Calu3 (cell line): ENCODE results near the gene PCDHA2. TPM values are rescaled to one million over a fixed set of nuclear protein-coding genes. Genes with fewer than 3 reads are reported as not detected.
"Not testable (repeated sequence)": the region's sequence is repeated elsewhere in the genome, so short reads cannot be mapped to it uniquely, and the experiment has no call there.

Experiments
- BruUV-seq: library from RNA; stranded (reverse); fragments of 400-500 nt; replicated peaks from 2 replicates; lab custom pipeline; 2021; lab: Mats Ljungman, UMichigan
- CTCF ChIA-PET: fragments of 300-600 bp; sonication (Branson Sonifier 250); formaldehyde crosslinking; loops from one replicate; lab custom pipeline; 2022; ENCODE audit warnings: antibody characterized with exemption; lab: Charles Lee
- DNase-seq: peaks from one replicate; pipeline ENCODE4 v3.0.0; 2022
- H3K27ac Mint-ChIP-seq: one replicate; pipeline ENCODE4 v1.8.0; 2022; ENCODE audit warnings: mixed read lengths; ENCODE audit not compliant: unreplicated experiment
- H3K27me3 Mint-ChIP-seq: one replicate; pipeline ENCODE4 v1.8.0; 2022; ENCODE audit warnings: mixed read lengths; ENCODE audit not compliant: unreplicated experiment
- H3K36me3 Mint-ChIP-seq: one replicate; pipeline ENCODE4 v1.8.0; 2022; ENCODE audit warnings: mild to moderate bottlenecking, moderate library complexity, mixed read lengths; ENCODE audit not compliant: insufficient read depth, unreplicated experiment
- H3K4me1 Mint-ChIP-seq: one replicate; pipeline ENCODE4 v1.8.0; 2022; ENCODE audit warnings: mild to moderate bottlenecking, low read depth, mixed read lengths; ENCODE audit not compliant: unreplicated experiment
- H3K4me3 Mint-ChIP-seq: one replicate; pipeline ENCODE4 v1.8.0; 2022; ENCODE audit warnings: mild to moderate bottlenecking, low read depth, moderate library complexity, mixed read lengths; ENCODE audit not compliant: unreplicated experiment
- H3K9me3 Mint-ChIP-seq: one replicate; pipeline ENCODE4 v1.8.0; 2022; ENCODE audit warnings: low read depth, mixed read lengths; ENCODE audit not compliant: unreplicated experiment
- CTCF ChIP-seq: fragments of 200-600 bp; IDR thresholded peaks from one replicate; pipeline ENCODE4 v1.8.0; 2022; ENCODE audit warnings: antibody characterized with exemption; ENCODE audit not compliant: unreplicated experiment
- intact Hi-C: fragments of 100-400 bp; cut with micrococcal nuclease; formaldehyde crosslinking; loops from one replicate; pipeline ENCODE4 v1.10.0; 2022; ENCODE audit not compliant: unreplicated experiment
- total RNA-seq: library from RNA; stranded (reverse); gene quantifications from 2 replicates; pipeline ENCODE4 v1.2.3, GENCODE V29; 2022

PCDHA2 gene
- total RNA-seq, 1 experiment from 2014 or later: 0.19 TPM

DNA sequence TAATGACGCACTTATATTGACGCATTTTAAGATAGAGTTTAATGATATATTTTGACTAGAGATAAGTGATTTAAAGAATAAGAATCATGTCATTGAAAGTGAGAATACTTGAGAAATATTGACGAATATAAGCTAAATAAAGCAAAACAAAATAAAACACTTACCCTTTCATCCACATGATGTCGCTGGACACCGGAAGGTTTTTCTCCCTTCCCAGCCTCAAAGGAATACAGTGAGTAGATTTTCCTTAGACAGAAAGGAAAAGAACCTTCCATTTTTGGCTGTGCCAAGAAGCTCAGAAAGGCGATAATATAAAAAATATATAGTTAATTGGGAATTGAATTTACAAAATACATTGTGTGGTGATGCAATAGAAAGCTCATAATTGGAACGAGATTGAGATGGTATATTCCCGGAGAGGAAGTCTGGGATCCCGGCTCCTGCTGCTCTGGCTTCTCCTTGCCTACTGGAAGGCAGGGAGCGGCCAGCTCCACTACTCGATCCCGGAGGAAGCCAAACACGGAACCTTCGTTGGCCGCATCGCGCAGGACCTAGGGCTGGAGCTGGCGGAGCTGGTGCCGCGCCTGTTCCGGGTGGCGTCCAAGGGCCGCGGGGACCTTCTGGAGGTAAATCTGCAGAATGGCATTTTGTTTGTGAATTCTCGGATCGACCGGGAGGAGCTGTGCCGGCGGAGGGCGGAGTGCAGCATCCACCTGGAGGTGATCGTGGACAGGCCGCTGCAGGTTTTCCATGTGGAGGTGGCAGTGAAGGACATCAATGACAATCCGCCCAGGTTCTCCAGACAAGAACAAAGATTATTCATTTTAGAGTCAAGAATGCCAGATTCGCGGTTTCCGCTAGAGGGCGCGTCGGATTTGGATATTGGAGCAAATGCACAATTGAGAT lies 27.0 kb downstream of the PCDHA2 start, which contains the start of gene PCDHA5:
TSS of gene PCDHA5 (plus strand) at position 239 of the 906 bp plus-strand sequence.
- no peak for DNase-seq
- BruUV-seq: no TSS peak
- H3K4me1 Mint-ChIP-seq: no peaks in the 10 kb centered on the region
- no peak within 1 kb of the TSS for H3K27ac Mint-ChIP-seq
- intact Hi-C loops: no loop called here
- no peaks in the 10 kb centered on the region for H3K36me3 Mint-ChIP-seq
- H3K4me3 Mint-ChIP-seq: no peak within 1 kb of the TSS
- H3K9me3 Mint-ChIP-seq: peaks cover 7% of the 10 kb centered on the region
- no peaks in the 10 kb centered on the region for H3K27me3 Mint-ChIP-seq
- CTCF ChIA-PET: no interaction called here
- TF ChIP-seq CTCF: no peak

- intact Hi-C loops: no loop called here
- H3K4me1 Mint-ChIP-seq: no peaks in the 10 kb centered on the region
- no peaks in the 10 kb centered on the region for H3K36me3 Mint-ChIP-seq
- CTCF ChIA-PET: no interaction called here
- no peak for TF ChIP-seq CTCF
- H3K9me3 Mint-ChIP-seq: peaks cover 7% of the 10 kb centered on the region
- no peak overlapping the region for H3K27ac Mint-ChIP-seq
- no peaks in the 10 kb centered on the region for H3K27me3 Mint-ChIP-seq
- no peak overlapping the region for H3K4me3 Mint-ChIP-seq
- no peak for DNase-seq
- no TSS peak for BruUV-seq
Observed at GRCh38 chr5:140822281-140822629, 27.6 kb downstream of the PCDHA2 start.

DNA sequence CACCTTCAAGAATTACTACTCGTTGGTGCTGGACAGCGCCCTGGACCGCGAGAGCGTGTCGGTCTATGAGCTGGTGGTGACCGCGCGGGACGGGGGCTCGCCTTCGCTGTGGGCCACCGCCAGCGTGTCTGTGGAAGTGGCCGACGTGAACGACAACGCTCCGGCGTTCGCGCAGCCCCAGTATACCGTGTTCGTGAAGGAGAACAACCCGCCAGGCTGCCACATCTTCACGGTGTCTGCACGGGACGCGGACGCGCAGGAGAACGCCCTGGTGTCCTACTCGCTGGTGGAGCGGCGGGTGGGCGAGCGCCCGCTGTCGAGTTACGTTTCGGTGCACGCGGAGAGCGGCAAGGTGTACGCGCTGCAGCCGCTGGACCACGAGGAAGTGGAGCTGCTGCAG lies 28.3 kb downstream of the PCDHA2 start:
- intact Hi-C loops, H3K4me3 Mint-ChIP-seq, H3K36me3 Mint-ChIP-seq, CTCF ChIA-PET, H3K27ac Mint-ChIP-seq, DNase-seq, BruUV-seq, H3K4me1 Mint-ChIP-seq, H3K9me3 Mint-ChIP-seq, H3K27me3 Mint-ChIP-seq: not testable (repeated sequence)

DNA sequence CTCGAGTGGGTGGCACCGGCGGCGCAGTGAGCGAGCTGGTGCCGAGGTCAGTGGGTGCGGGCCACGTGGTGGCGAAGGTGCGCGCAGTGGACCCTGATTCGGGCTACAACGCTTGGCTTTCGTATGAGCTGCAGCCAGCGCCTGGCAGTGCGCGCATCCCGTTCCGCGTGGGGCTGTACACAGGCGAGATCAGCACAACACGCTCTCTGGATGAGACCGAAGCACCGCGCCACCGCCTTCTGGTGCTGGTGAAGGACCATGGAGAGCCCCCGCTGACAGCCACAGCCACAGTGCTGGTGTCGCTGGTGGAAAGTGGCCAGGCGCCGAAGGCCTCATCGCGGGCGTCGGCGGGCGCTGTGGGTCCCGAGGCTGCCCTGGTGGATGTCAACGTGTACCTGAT lies 28.8 kb downstream of the PCDHA2 start:
- Mint-ChIP-seq H3K4me3 (no peak overlapping the region), H3K27me3 (no peaks in the 10 kb centered on the region), H3K9me3 (peaks cover 9% of the 10 kb centered on the region), H3K4me1 (no peaks in the 10 kb centered on the region), H3K36me3 (no peaks in the 10 kb centered on the region), H3K27ac (no peak overlapping the region)
- no peak for DNase-seq
- BruUV-seq: no TSS peak
- no peak for TF ChIP-seq CTCF
- CTCF ChIA-PET: no interaction called here
- intact Hi-C loops: no loop called here
